ENCODE measurements around the gene SLC19A1. TPM values are rescaled to one million over a fixed set of nuclear protein-coding genes. Genes with fewer than 3 reads are reported as not detected.

Gene SLC19A1
- total RNA-seq, 3 donors from 2014 or later = 12.6 to 22.8 (median 12.7) TPM

GRCh38 chr21:45578811-45579381 is 36.7 kb upstream of the SLC19A1 start:
- DNase-seq (no peak), ATAC-seq (no peak)
- H3K9me3 ChIP-seq = no peaks in the 10 kb centered on the region
- no peak overlapping the region for H3K4me3 ChIP-seq
- no peaks in the 10 kb centered on the region for H3K36me3 ChIP-seq (ENCODE audit: low read depth)
- no peaks in the 10 kb centered on the region for H3K4me1 ChIP-seq (ENCODE audit: low read depth)
- intact Hi-C loops (cut with DNase I, micrococcal nuclease) = no loop called here
- TF ChIP-seq CTCF (IDR thresholded peaks at IDR 0.05) = no peak

GRCh38 chr21:45578176-45578801 is 36.0 kb upstream of the SLC19A1 start:
- no peaks in the 10 kb centered on the region for H3K4me1 ChIP-seq (ENCODE audit: low read depth)
- TF ChIP-seq CTCF (IDR thresholded peaks at IDR 0.05) = no peak
- H3K36me3 ChIP-seq (ENCODE audit: low read depth) = no peaks in the 10 kb centered on the region
- ATAC-seq = no peak
- DNase-seq = no peak
- H3K9me3 ChIP-seq = no peaks in the 10 kb centered on the region
- intact Hi-C loops (cut with DNase I, micrococcal nuclease) = no loop called here
- no peak overlapping the region for H3K4me3 ChIP-seq

- intact Hi-C loops (cut with DNase I, micrococcal nuclease) = no loop called here
- no peak overlapping the region for H3K4me3 ChIP-seq
- no peaks in the 10 kb centered on the region for H3K36me3 ChIP-seq (ENCODE audit: low read depth)
- no peak for ATAC-seq
- no peak for DNase-seq
- no peaks in the 10 kb centered on the region for H3K4me1 ChIP-seq (ENCODE audit: low read depth)
- H3K9me3 ChIP-seq = no peaks in the 10 kb centered on the region
- TF ChIP-seq CTCF (IDR thresholded peaks at IDR 0.05) = no peak
These were observed 35.5 kb upstream of the SLC19A1 start for GRCh38 chr21:45577801-45578175.

GRCh38 chr21:45576838-45577737 is 34.8 kb upstream of the SLC19A1 start:
- Histone ChIP-seq H3K4me1 (ENCODE audit: low read depth) (no peaks in the 10 kb centered on the region), H3K4me3 (no peak overlapping the region), H3K9me3 (no peaks in the 10 kb centered on the region), H3K36me3 (ENCODE audit: low read depth) (no peaks in the 10 kb centered on the region)
- no peak for ATAC-seq
- no peak for DNase-seq
- intact Hi-C loops (cut with DNase I, micrococcal nuclease) = no loop called here
- TF ChIP-seq CTCF (IDR thresholded peaks at IDR 0.05) = no peak

GRCh38 chr21:45575993-45576837 is 34.0 kb upstream of the SLC19A1 start:
- DNase-seq = no peak
- Histone ChIP-seq H3K9me3 (no peaks in the 10 kb centered on the region), H3K4me3 (no peak overlapping the region), H3K4me1 (ENCODE audit: low read depth) (no peaks in the 10 kb centered on the region), H3K36me3 (ENCODE audit: low read depth) (no peaks in the 10 kb centered on the region)
- intact Hi-C loops (cut with DNase I, micrococcal nuclease) = no loop called here
- no peak for ATAC-seq
- no peak for TF ChIP-seq CTCF (IDR thresholded peaks at IDR 0.05)

All from mucosa of descending colon (tissue), 3 donors.